Measurements from ENCODE around the gene TGM1. TPM values are rescaled to one million over a fixed set of nuclear protein-coding genes. Genes with fewer than 3 reads are reported as not detected.

TGM1 gene
- total RNA-seq, 1 donor from 2014 or later: 0.63 TPM

DNA sequence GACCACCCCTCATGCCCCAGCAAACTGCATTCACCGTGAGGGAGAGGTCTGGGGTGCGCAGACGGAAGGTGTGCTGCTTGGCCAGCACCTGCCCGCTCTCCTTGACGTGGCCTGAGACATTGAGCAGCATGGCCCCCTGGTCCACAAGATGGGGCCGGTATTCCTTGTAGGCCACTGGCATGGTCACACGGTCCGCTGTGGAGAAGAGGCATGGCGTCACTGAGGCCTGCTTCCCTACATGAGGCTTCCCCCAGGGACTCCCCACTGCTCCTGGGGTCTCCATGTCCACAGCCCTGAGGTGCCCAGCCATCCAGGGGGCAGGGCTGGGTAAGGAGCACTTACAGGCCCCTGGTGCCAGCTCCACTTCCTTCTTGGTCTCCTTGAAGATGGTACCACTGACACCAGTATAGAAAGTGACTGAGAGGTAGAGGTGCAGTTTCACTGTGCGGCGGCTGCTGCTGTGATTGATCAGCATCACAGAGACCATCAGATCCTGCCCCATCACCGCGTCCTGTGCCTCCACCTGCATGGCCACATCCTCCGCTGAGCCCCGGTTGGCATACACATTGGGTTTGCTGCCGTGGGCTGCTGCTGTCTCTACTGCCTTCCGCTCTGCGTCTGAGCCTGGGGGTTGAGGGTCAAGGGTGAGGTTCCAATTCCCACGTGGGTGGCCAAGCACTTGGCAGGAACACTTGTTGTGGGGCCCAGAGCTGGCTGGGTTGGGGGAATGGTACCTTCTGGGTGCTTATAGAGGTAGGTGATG lies 8.2 kb downstream of the TGM1 start:
- H3K4me3 ChIP-seq (ENCODE audit: low read depth, low read length): no peak overlapping the region

DNA sequence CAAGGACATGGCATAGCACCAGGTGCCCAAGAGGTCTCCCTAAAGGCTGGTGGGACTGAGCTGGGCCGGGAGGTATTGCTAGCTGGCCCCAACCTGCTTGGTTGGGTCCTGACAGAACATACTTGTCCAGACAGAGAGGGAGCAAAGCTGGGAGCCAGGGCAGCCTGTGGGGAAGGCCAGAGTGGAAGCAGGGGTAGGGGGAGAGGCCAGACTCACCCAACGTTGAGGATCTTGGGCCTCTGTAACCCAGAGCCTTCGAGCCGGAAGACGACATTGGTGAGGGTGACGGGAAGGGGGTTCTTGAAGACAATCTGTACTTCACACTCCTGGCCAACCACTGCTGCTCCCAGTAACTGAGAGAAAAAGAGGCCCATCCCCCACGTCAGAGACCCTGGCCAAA lies 9.0 kb downstream of the TGM1 start:
- TF ChIP-seq CTCF (conservative IDR thresholded peaks at IDR 0.05; ENCODE audit: low read depth, low read length): no peak
- no peak overlapping the region for H3K4me3 ChIP-seq (ENCODE audit: low read depth, low read length)
- no peak for DNase-seq (ENCODE audit: low read depth)

More for the DNA sequence above, 8.2 kb downstream of the TGM1 start:
- DNase-seq (ENCODE audit: low read depth): no peak
- TF ChIP-seq CTCF (conservative IDR thresholded peaks at IDR 0.05; ENCODE audit: low read depth, low read length): no peak

- no peak overlapping the region for H3K4me3 ChIP-seq (ENCODE audit: low read depth, low read length)
- no peak for TF ChIP-seq CTCF (conservative IDR thresholded peaks at IDR 0.05; ENCODE audit: low read depth, low read length)
- DNase-seq (ENCODE audit: low read depth): no peak
Observed at GRCh38 chr14:24252289-24253124, 10.5 kb downstream of the TGM1 start.

DNA sequence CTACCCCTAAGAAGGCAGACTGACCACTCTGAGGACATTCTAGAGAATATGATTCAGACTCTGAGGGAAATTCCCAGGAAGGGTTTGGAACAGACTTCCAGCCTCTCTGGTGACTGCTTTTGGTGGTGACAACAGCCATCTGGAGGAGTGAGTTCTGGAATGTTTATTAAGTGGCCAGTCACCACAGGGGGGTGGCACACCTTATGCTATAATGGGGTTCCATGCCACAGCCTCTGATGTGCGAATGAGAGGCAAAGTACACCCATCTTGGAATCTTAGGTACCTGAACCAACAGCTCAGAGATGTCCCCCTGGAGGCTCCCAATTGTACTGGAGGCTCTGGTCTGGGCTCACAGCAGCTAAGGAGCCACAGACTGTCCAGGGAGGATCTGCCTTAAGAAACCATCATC lies 11.1 kb downstream of the TGM1 start:
- no peak for DNase-seq (ENCODE audit: low read depth)
- TF ChIP-seq CTCF (conservative IDR thresholded peaks at IDR 0.05; ENCODE audit: low read depth, low read length): peak; percentile 15
- H3K4me3 ChIP-seq (ENCODE audit: low read depth, low read length): no peak overlapping the region

- TF ChIP-seq CTCF (conservative IDR thresholded peaks at IDR 0.05; ENCODE audit: low read depth, low read length): no peak
- no peak overlapping the region for H3K4me3 ChIP-seq (ENCODE audit: low read depth, low read length)
- DNase-seq (ENCODE audit: low read depth): no peak
Observed at GRCh38 chr14:24250354-24250753, 12.6 kb downstream of the TGM1 start.

GRCh38 chr14:24249230-24250021 lies 13.6 kb downstream of the TGM1 start:
- H3K4me3 ChIP-seq (ENCODE audit: low read depth, low read length): no peak overlapping the region
- no peak for DNase-seq (ENCODE audit: low read depth)
- TF ChIP-seq CTCF (conservative IDR thresholded peaks at IDR 0.05; ENCODE audit: low read depth, low read length): no peak
